Muscle layer of colon (tissue), 2 donors: ENCODE data around the gene ZNF679.
"Not testable (repeated sequence)": the region's sequence is repeated elsewhere in the genome, so short reads cannot be mapped to it uniquely, and the experiment has no call there.

Experiments
- H3K27ac ChIP-seq: one replicate; pipeline ENCODE4 v1.7.0; 2013; ENCODE audit warnings: low read depth, mild to moderate bottlenecking, low read length, moderate library complexity
- H3K27me3 ChIP-seq, 2 donors: one replicate each; pipeline ENCODE4 v1.7.0; 2013; ENCODE audit warnings: low read length in 2 of 2, mild to moderate bottlenecking in 2 of 2; ENCODE audit not compliant: insufficient read depth in 2 of 2, control insufficient read depth in 1 of 2
- H3K36me3 ChIP-seq: one replicate; pipeline ENCODE4 v1.7.0; 2013; ENCODE audit warnings: mild to moderate bottlenecking, low read length; ENCODE audit not compliant: insufficient read depth
- H3K4me1 ChIP-seq: one replicate; pipeline ENCODE4 v1.7.0; 2013; ENCODE audit warnings: mild to moderate bottlenecking, low read length; ENCODE audit not compliant: insufficient read depth
- H3K4me3 ChIP-seq, 2 donors: one replicate each; pipeline ENCODE4 v1.7.0; 2013; ENCODE audit warnings: low read length in 2 of 2, low read depth in 1 of 2, mild to moderate bottlenecking in 1 of 2, moderate library complexity in 1 of 2
- H3K9ac ChIP-seq: one replicate; pipeline ENCODE4 v1.7.0; 2013; ENCODE audit warnings: low read length
- H3K9me3 ChIP-seq: one replicate; pipeline ENCODE4 v1.7.0; 2013; ENCODE audit warnings: mild to moderate bottlenecking, low read length
- donor health status: abdominal sarcoma.
- donor health status: Adenocarcinoma of cecum.

The ZNF679 gene

GRCh38 chr7:64228174-64228573 is at the start of gene ZNF679:
Gene ZNF679, plus strand, starts transcription at chr7:64228474. Its CDS starts 20,644 bp downstream, at chr7:64249118.
- H3K4me1 ChIP-seq, H3K4me3 ChIP-seq, H3K27ac ChIP-seq, H3K27me3 ChIP-seq, H3K9ac ChIP-seq, H3K36me3 ChIP-seq, H3K9me3 ChIP-seq: not testable (repeated sequence)

- Histone ChIP-seq H3K4me1 (no peaks in the 10 kb centered on the region), H3K4me3 (no peak overlapping the region), H3K36me3 (no peaks in the 10 kb centered on the region), H3K9ac (no peak overlapping the region), H3K9me3 (no peaks in the 10 kb centered on the region), H3K27ac (no peak overlapping the region), H3K27me3 (peaks cover 0 to 11% of the 10 kb centered on the region in 2 donors)
These were observed 47.3 kb upstream of the ZNF679 start for GRCh38 chr7:64180989-64181388.

- H3K4me3 ChIP-seq = no peak overlapping the region
- H3K9ac ChIP-seq = no peak overlapping the region
- H3K9me3 ChIP-seq = no peaks in the 10 kb centered on the region
- H3K4me1 ChIP-seq = no peaks in the 10 kb centered on the region
- no peak overlapping the region for H3K27ac ChIP-seq
- peaks cover 0 to 11% of the 10 kb centered on the region in 2 donors for H3K27me3 ChIP-seq
- no peaks in the 10 kb centered on the region for H3K36me3 ChIP-seq
These were observed 46.7 kb upstream of the ZNF679 start for GRCh38 chr7:64181586-64181985.

- H3K4me3 ChIP-seq = no peak overlapping the region
- H3K9ac ChIP-seq = no peak overlapping the region
- H3K27ac ChIP-seq = no peak overlapping the region
- H3K27me3 ChIP-seq = peaks cover 0 to 11% of the 10 kb centered on the region in 2 donors
- H3K36me3 ChIP-seq = no peaks in the 10 kb centered on the region
- no peaks in the 10 kb centered on the region for H3K4me1 ChIP-seq
- no peaks in the 10 kb centered on the region for H3K9me3 ChIP-seq
These were observed 46.1 kb upstream of the ZNF679 start for GRCh38 chr7:64182036-64182790.

GRCh38 chr7:64183126-64183742 is 45.0 kb upstream of the ZNF679 start:
- Histone ChIP-seq H3K4me3 (no peak overlapping the region), H3K4me1 (no peaks in the 10 kb centered on the region), H3K9me3 (no peaks in the 10 kb centered on the region), H3K9ac (no peak overlapping the region), H3K36me3 (no peaks in the 10 kb centered on the region), H3K27ac (no peak overlapping the region), H3K27me3 (peaks cover 0 to 11% of the 10 kb centered on the region in 2 donors)

- Histone ChIP-seq H3K9ac (no peak overlapping the region), H3K27me3 (peaks cover 0 to 11% of the 10 kb centered on the region in 2 donors), H3K4me1 (no peaks in the 10 kb centered on the region), H3K27ac (no peak overlapping the region), H3K4me3 (no peak overlapping the region), H3K36me3 (no peaks in the 10 kb centered on the region), H3K9me3 (no peaks in the 10 kb centered on the region)
These were observed 44.4 kb upstream of the ZNF679 start for GRCh38 chr7:64183827-64184372.

GRCh38 chr7:64184376-64184775 is 43.9 kb upstream of the ZNF679 start:
- no peaks in the 10 kb centered on the region for H3K36me3 ChIP-seq
- H3K27me3 ChIP-seq = peaks cover 0 to 11% of the 10 kb centered on the region in 2 donors
- no peaks in the 10 kb centered on the region for H3K4me1 ChIP-seq
- H3K27ac ChIP-seq = no peak overlapping the region
- H3K9ac ChIP-seq = no peak overlapping the region
- H3K4me3 ChIP-seq = no peak overlapping the region
- H3K9me3 ChIP-seq = no peaks in the 10 kb centered on the region

- Histone ChIP-seq H3K27me3 (peaks cover 0 to 6% of the 10 kb centered on the region in 2 donors), H3K9ac (no peak overlapping the region), H3K36me3 (no peaks in the 10 kb centered on the region), H3K9me3 (no peaks in the 10 kb centered on the region), H3K4me1 (no peaks in the 10 kb centered on the region), H3K27ac (no peak overlapping the region), H3K4me3 (no peak overlapping the region)
These were observed 40.9 kb upstream of the ZNF679 start for GRCh38 chr7:64187408-64187807.

GRCh38 chr7:64192148-64192704 is 36.0 kb upstream of the ZNF679 start:
- H3K27ac ChIP-seq = no peak overlapping the region
- no peak overlapping the region for H3K4me3 ChIP-seq
- no peaks in the 10 kb centered on the region for H3K36me3 ChIP-seq
- H3K27me3 ChIP-seq = no peaks in the 10 kb centered on the region
- no peak overlapping the region for H3K9ac ChIP-seq
- no peaks in the 10 kb centered on the region for H3K9me3 ChIP-seq
- no peaks in the 10 kb centered on the region for H3K4me1 ChIP-seq

GRCh38 chr7:64192775-64193174 is 35.5 kb upstream of the ZNF679 start:
- Histone ChIP-seq H3K36me3 (no peaks in the 10 kb centered on the region), H3K4me1 (no peaks in the 10 kb centered on the region), H3K9me3 (no peaks in the 10 kb centered on the region), H3K27ac (no peak overlapping the region), H3K27me3 (no peaks in the 10 kb centered on the region), H3K9ac (no peak overlapping the region), H3K4me3 (no peak overlapping the region)

- no peaks in the 10 kb centered on the region for H3K4me1 ChIP-seq
- H3K27me3 ChIP-seq = no peaks in the 10 kb centered on the region
- H3K4me3 ChIP-seq = no peak within 1 kb of the TSS
- H3K27ac ChIP-seq = no peak within 1 kb of the TSS
- H3K36me3 ChIP-seq = no peaks in the 10 kb centered on the region
- no peak within 1 kb of the TSS for H3K9ac ChIP-seq
- no peaks in the 10 kb centered on the region for H3K9me3 ChIP-seq
These were observed 21.4 kb upstream of the ZNF679 start, which contains the start of gene ZNF735 for GRCh38 chr7:64206903-64207302. Gene ZNF735, plus strand, starts transcription at chr7:64207203. Its CDS starts 0 bp downstream, at chr7:64207203.
